Trophoblast cell (in vitro differentiated cells and primary cell): ENCODE results near the gene UBL4A.

Source experiments
- DNase-seq, 2 donors: peaks; one replicate each; pipeline ENCODE4 v3.0.0-alpha.2; 2016
- H2AFZ ChIP-seq: 2 replicates; pipeline ENCODE4 v1.6.1; 2013; ENCODE audit warnings: low read length, moderate library complexity, mild to moderate bottlenecking; ENCODE audit not compliant: insufficient read depth, poor library complexity
- H2AK5ac ChIP-seq: 2 replicates; pipeline ENCODE4 v1.6.1; 2013; ENCODE audit warnings: mild to moderate bottlenecking, low read length
- H2BK120ac ChIP-seq: 2 replicates; pipeline ENCODE4 v1.6.1; 2013; ENCODE audit warnings: low read length, mild to moderate bottlenecking, moderate library complexity; ENCODE audit not compliant: insufficient read depth, poor library complexity
- H2BK12ac ChIP-seq: 2 replicates; pipeline ENCODE4 v1.6.1; 2013; ENCODE audit warnings: mild to moderate bottlenecking, low read length, moderate library complexity
- H2BK5ac ChIP-seq: 2 replicates; pipeline ENCODE4 v1.6.1; 2013; ENCODE audit warnings: low read length, low read depth, moderate library complexity, mild to moderate bottlenecking; ENCODE audit not compliant: poor library complexity
- H3K14ac ChIP-seq: 2 replicates; pipeline ENCODE4 v1.6.1; 2013; ENCODE audit warnings: mild to moderate bottlenecking, low read length
- H3K18ac ChIP-seq: 2 replicates; pipeline ENCODE4 v1.6.1; 2013; ENCODE audit warnings: mild to moderate bottlenecking, low read length
- H3K23ac ChIP-seq: 2 replicates; pipeline ENCODE4 v1.6.1; 2013; ENCODE audit warnings: low read length
- H3K27ac ChIP-seq: 2 replicates; pipeline ENCODE4 v1.5.1; 2013; ENCODE audit warnings: low read depth, mild to moderate bottlenecking, inconsistent platforms, low read length, moderate library complexity
- H3K27me3 ChIP-seq: 2 replicates; pipeline ENCODE4 v1.6.1; 2013; ENCODE audit warnings: inconsistent platforms, mild to moderate bottlenecking, low read length, moderate library complexity; ENCODE audit not compliant: insufficient read depth
- H3K36me3 ChIP-seq, 2 experiments: 1 replicate in 1 of 2; 2 replicates in 1 of 2; pipeline ENCODE4 v1.6.1; 2013; ENCODE audit warnings: low read length in 2 of 2, mild to moderate bottlenecking in 2 of 2, moderate library complexity in 1 of 2; ENCODE audit not compliant: insufficient read depth in 2 of 2, control insufficient read depth in 1 of 2
- H3K4ac ChIP-seq: 2 replicates; pipeline ENCODE4 v1.6.1; 2013; ENCODE audit warnings: low read depth, mild to moderate bottlenecking, low read length, moderate library complexity
- H3K4me1 ChIP-seq, 2 experiments: 1 replicate in 1 of 2; 2 replicates in 1 of 2; pipeline ENCODE4 v1.6.1; 2013; ENCODE audit warnings: low read length in 2 of 2, mild to moderate bottlenecking in 2 of 2, moderate library complexity in 1 of 2; ENCODE audit not compliant: insufficient read depth in 2 of 2, control insufficient read depth in 1 of 2
- H3K4me2 ChIP-seq: 2 replicates; pipeline ENCODE4 v1.6.1; 2013; ENCODE audit warnings: inconsistent platforms, mild to moderate bottlenecking, low read length, moderate library complexity
- H3K4me3 ChIP-seq: 2 replicates; pipeline ENCODE4 v1.5.1; 2013; ENCODE audit warnings: mild to moderate bottlenecking, low read depth, low read length, inconsistent platforms
- H3K79me1 ChIP-seq: one replicate; pipeline ENCODE4 v1.6.1; 2013; ENCODE audit warnings: low read length
- H3K79me2 ChIP-seq: 2 replicates; pipeline ENCODE4 v1.6.1; 2013; ENCODE audit warnings: low read length, mild to moderate bottlenecking; ENCODE audit not compliant: control insufficient read depth, insufficient read depth, poor library complexity
- H3K9ac ChIP-seq: 2 replicates; pipeline ENCODE4 v1.6.1; 2013; ENCODE audit warnings: mild to moderate bottlenecking, low read length
- H3K9me3 ChIP-seq: 2 replicates; pipeline ENCODE4 v1.6.1; 2013; ENCODE audit warnings: low read depth, mild to moderate bottlenecking, control low read depth, inconsistent platforms, low read length; ENCODE audit not compliant: insufficient read depth
- H4K12ac ChIP-seq: 2 replicates; pipeline ENCODE4 v1.6.1; 2013; ENCODE audit warnings: low read depth, mild to moderate bottlenecking, low read length, moderate library complexity
- H4K8ac ChIP-seq: 2 replicates; pipeline ENCODE4 v1.6.1; 2013; ENCODE audit warnings: low read depth, mild to moderate bottlenecking, low read length, moderate library complexity
- H4K91ac ChIP-seq: one replicate; pipeline ENCODE4 v1.6.1; 2013; ENCODE audit warnings: low read depth, mild to moderate bottlenecking, low read length, moderate library complexity
- WGBS: extraction: QIAGEN DNeasy Blood & Tissue Kit; methylation state at CpG from one replicate; pipeline ENCODE4 v1.1.7; 2013; ENCODE audit warnings: missing lambda C conversion rate; ENCODE audit not compliant: insufficient read length, insufficient coverage; ENCODE audit errors: extremely low coverage; 5-methylcytosine and 5-hydroxymethylcytosine counted together

Gene UBL4A

DNA sequence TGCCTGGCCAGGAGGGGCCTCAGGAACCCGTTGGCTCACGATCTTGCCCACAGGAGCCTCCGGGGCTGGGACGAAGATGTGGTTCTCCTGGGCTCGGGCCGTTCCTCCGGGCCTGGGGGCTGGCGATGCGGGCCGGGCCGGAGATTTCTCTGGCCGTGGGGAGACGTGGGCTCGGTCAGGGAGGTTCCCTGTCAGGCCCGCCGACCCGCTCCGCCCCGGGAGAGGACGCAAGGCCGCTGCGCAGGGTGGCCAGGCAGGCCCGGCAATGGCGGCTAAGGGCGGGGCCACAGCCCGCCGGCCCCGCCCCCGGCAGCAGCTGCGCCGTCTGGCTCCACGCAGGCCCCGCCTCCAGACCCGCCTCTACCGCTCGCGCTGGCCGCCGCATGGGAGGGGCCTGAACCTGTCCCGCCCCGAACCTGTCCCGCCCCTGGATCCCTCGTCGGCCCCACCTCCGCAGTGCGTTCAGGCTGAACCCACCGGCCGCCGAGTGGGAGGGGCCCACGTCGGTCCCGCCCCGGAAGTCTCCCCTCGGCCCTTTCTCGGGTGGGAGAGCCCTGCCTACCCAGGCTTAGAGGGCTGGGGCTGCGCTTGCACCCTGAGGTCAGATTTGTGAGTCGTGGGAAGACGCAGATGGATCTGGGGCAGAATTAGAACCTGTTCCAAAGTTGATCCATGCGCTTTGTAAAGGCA lies 29.7 kb upstream of the UBL4A start, which contains the start of gene FAM3A:
Gene FAM3A, minus strand, starts transcription at position 267 of the 690 bp plus-strand sequence. CDS start 460 bp downstream, outside the sequence.
- Histone ChIP-seq H3K79me2 (peaks cover 5% of the 10 kb centered on the region), H3K4ac (peak within 1 kb of the TSS; percentile 87), H4K12ac (peak within 1 kb of the TSS; percentile 67), H2BK120ac (peak within 1 kb of the TSS; percentile 83), H4K91ac (peak within 1 kb of the TSS; percentile 90), H3K23ac (no peak within 1 kb of the TSS), H3K9me3 (no peaks in the 10 kb centered on the region), H3K4me3 (peak within 1 kb of the TSS; percentile 81), H2AK5ac (peak within 1 kb of the TSS; percentile 59), H2BK12ac (peak within 1 kb of the TSS; percentile 79), H3K18ac (peak within 1 kb of the TSS; percentile 90), H3K4me2 (peak within 1 kb of the TSS; percentile 96), H3K36me3 (peaks cover 0 to 2% of the 10 kb centered on the region in 2 experiments), H2AFZ (peak within 1 kb of the TSS; percentile 81), H3K4me1 (peaks cover 10 to 16% of the 10 kb centered on the region in 2 experiments), H3K27me3 (no peaks in the 10 kb centered on the region), H4K8ac (peak within 1 kb of the TSS; percentile 95), H3K9ac (peak within 1 kb of the TSS; percentile 94), H3K27ac (peak within 1 kb of the TSS; percentile 95), H3K14ac (peak within 1 kb of the TSS; percentile 93), H3K79me1 (peaks cover 14% of the 10 kb centered on the region), H2BK5ac (peak within 1 kb of the TSS; percentile 90)
- peak; percentile 79 to 89 for DNase-seq
- no CpG with 5 or more reads among the region's 59 CpGs for WGBS

DNA sequence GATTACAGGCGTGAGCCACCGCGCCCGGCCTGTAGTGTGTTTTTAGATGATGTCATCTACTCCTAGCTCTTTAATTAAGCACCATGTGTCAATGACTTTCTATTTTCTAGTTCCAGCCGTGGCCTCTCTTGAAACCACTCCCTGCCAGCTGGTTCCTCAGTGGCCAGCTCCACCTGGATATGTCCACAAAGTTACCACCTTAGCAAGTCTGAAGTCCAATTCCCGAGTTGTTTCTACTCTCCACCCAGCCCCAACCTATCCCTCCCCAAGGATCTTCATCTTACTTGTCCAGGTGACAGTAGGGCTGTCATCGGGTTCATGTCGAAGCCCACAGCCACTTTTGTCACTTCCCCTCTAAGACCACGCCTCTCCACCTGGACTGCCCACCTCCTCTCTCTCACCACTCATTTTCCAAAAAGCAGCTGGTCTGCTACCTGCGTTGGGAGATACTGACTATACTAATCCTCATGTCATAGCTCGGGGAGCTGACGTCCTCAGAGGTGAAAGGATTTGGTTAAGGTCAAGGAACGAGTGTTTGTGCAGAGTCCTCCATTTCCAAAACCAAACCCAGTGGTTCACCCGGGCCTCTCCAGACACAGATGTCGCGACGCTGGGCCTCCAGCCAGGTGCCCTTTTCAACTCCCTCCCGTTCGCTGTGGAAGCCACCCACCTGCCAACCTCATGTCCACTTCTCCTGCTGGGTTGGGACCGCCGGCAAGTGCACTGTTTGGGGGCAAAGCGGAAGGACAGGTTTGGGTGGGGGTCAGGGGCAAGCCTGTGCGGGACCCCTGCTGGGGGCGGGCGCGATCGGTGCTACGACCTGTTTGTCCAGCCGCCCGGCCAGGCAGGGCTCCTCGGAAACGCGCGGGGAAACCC lies 28.9 kb upstream of the UBL4A start:
- Histone ChIP-seq H3K36me3 (peaks cover 0 to 2% of the 10 kb centered on the region in 2 experiments), H3K27ac (peak overlapping the region; percentile 87), H3K9me3 (no peaks in the 10 kb centered on the region), H2AFZ (peak overlapping the region; percentile 81), H4K91ac (peak overlapping the region; percentile 90), H3K4me3 (peak overlapping the region; percentile 81), H3K4me2 (peak overlapping the region; percentile 96), H3K79me2 (peaks cover 5% of the 10 kb centered on the region), H3K4me1 (peaks cover 10 to 16% of the 10 kb centered on the region in 2 experiments), H2AK5ac (peak overlapping the region; percentile 59), H4K8ac (peak overlapping the region; percentile 93), H2BK5ac (peak overlapping the region; percentile 90), H3K79me1 (peaks cover 14% of the 10 kb centered on the region), H3K14ac (peak overlapping the region; percentile 67), H3K27me3 (no peaks in the 10 kb centered on the region), H4K12ac (peak overlapping the region; percentile 67), H3K9ac (peak overlapping the region; percentile 94), H2BK12ac (peak overlapping the region; percentile 19), H3K23ac (no peak overlapping the region), H3K4ac (peak overlapping the region; percentile 87), H2BK120ac (peak overlapping the region; percentile 82), H3K18ac (peak overlapping the region; percentile 85)
- DNase-seq = peak; percentile 38 to 50
- no CpG with 5 or more reads among the region's 34 CpGs for WGBS

DNA sequence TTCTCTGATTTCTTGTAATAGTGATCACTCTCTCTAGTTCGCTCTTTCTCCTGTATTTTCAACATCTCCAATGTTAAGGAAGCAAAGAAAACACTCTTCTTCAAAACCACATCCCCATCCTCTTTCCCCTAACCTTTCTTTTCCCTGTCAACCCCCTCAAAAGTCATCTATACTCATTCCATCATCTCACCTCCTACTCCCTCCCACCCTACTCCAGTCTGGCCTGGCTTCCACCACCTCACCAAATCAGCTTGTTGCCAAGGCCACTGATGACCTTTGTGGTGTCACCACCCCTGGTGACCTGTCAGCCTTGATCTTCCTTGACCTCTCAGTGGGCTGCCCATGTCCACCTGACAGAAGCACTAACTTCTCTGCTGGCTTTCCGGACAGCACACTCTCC lies 27.3 kb upstream of the UBL4A start:
- H3K14ac ChIP-seq = no peak overlapping the region
- H4K8ac ChIP-seq = no peak overlapping the region
- H3K4me3 ChIP-seq = no peak overlapping the region
- peaks cover 5% of the 10 kb centered on the region for H3K79me2 ChIP-seq
- WGBS = no CpG with 5 or more reads among the region's 2 CpGs
- H3K4me1 ChIP-seq = peaks cover 10 to 16% of the 10 kb centered on the region in 2 experiments
- no peak overlapping the region for H3K18ac ChIP-seq
- H3K9me3 ChIP-seq = no peaks in the 10 kb centered on the region
- H4K91ac ChIP-seq = no peak overlapping the region
- H2AK5ac ChIP-seq = no peak overlapping the region
- DNase-seq = no peak
- H3K27ac ChIP-seq = no peak overlapping the region
- H2AFZ ChIP-seq = no peak overlapping the region
- H3K4me2 ChIP-seq = no peak overlapping the region
- H3K23ac ChIP-seq = no peak overlapping the region
- no peak overlapping the region for H3K9ac ChIP-seq
- peaks cover 14% of the 10 kb centered on the region for H3K79me1 ChIP-seq
- no peaks in the 10 kb centered on the region for H3K27me3 ChIP-seq
- no peak overlapping the region for H4K12ac ChIP-seq
- H3K4ac ChIP-seq = no peak overlapping the region
- no peak overlapping the region for H2BK12ac ChIP-seq
- peaks cover 4 to 5% of the 10 kb centered on the region in 2 experiments for H3K36me3 ChIP-seq
- no peak overlapping the region for H2BK5ac ChIP-seq
- no peak overlapping the region for H2BK120ac ChIP-seq

DNA sequence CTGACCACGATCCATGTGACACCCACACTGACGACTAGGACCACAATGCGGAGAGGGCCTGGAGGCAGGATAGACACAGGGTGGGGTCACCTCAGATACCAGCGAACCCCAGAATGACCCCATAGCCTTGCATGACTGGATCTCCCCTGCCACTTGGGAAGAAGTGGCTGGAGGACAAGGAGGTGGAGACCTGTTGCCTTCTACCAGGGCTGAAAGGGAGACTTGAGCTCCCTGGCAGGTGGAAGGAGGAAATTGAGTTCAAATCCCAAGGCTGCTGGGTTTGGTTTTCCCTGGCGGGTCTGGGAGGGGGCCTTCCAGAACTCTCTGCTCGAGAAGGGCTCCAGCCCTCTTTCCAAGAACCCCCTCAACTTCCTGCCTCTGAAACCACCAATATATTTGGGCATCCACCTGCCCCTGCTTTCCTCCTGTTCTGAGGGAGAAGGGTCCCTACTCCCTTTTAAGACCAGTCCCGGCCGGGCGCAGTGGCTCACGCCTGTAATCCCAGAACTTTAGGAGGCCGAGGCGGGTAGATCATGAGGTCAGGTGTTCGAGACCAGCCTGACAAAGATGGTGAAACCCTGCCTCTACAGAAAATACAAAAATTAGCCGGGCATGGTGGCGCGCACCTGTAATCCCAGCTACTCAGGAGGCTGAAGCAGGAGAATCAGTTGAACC lies 26.6 kb upstream of the UBL4A start:
- Histone ChIP-seq H3K9ac (no peak overlapping the region), H3K4me2 (no peak overlapping the region), H3K79me2 (peaks cover 5% of the 10 kb centered on the region), H4K91ac (no peak overlapping the region), H3K27me3 (no peaks in the 10 kb centered on the region), H2BK120ac (no peak overlapping the region), H3K23ac (no peak overlapping the region), H3K27ac (no peak overlapping the region), H3K4me1 (peaks cover 10 to 16% of the 10 kb centered on the region in 2 experiments), H2AFZ (no peak overlapping the region), H3K4me3 (no peak overlapping the region), H2BK12ac (no peak overlapping the region), H2BK5ac (no peak overlapping the region), H3K36me3 (peaks cover 6 to 7% of the 10 kb centered on the region in 2 experiments), H4K8ac (no peak overlapping the region), H4K12ac (no peak overlapping the region), H3K9me3 (no peaks in the 10 kb centered on the region), H3K14ac (no peak overlapping the region), H3K18ac (no peak overlapping the region), H2AK5ac (no peak overlapping the region), H3K79me1 (peaks cover 14% of the 10 kb centered on the region), H3K4ac (no peak overlapping the region)
- no CpG with 5 or more reads among the region's 16 CpGs for WGBS
- no peak for DNase-seq
